SK-N-SH treated with all-trans-retinoic acid at 6 μM for 48 hours (cell line): Measurements from ENCODE around the gene CST7.

ENCODE experiments used
- ATAC-seq: fragments of 200-7000 bp; cut with Tn5 transposase; 3 replicates; pipeline ENCODE4 v1.9.1; 2020; ENCODE audit warnings: mild to moderate bottlenecking, moderate library complexity
- ARNTL ChIP-seq: fragments of 450-650 bp; formaldehyde crosslinking; IDR thresholded peaks from 2 replicates; pipeline ENCODE4 v1.5.0; 2020; ENCODE audit warnings: low read depth, mild to moderate bottlenecking, moderate library complexity, borderline replicate concordance
- BACH2 ChIP-seq: fragments of 250-450 bp; sonication (Bioruptor Pico); IDR thresholded peaks from 2 replicates; pipeline ENCODE4 v1.9.0; 2021; ENCODE audit warnings: mild to moderate bottlenecking, borderline replicate concordance
- CSDC2 ChIP-seq: fragments of 250-450 bp; sonication (Bioruptor Pico); IDR thresholded peaks from 2 replicates; pipeline ENCODE4 v1.5.0; 2020; ENCODE audit warnings: mild to moderate bottlenecking, moderate library complexity
- ESRRG ChIP-seq: fragments of 250-450 bp; sonication (Bioruptor Pico); IDR thresholded peaks from 2 replicates; pipeline ENCODE4 v1.6.1; 2021; ENCODE audit warnings: mild to moderate bottlenecking
- ISL1 ChIP-seq: fragments of 250-450 bp; sonication (Bioruptor Pico); IDR thresholded peaks from 2 replicates; pipeline ENCODE4 v2.1.2; 2022; ENCODE audit warnings: mild to moderate bottlenecking, moderate library complexity
- OSR1 ChIP-seq: fragments of 250-450 bp; sonication (Bioruptor Pico); IDR thresholded peaks from 2 replicates; pipeline ENCODE4 v1.8.0; 2022; ENCODE audit warnings: moderate library complexity, mild to moderate bottlenecking, inconsistent platforms
- PPARA ChIP-seq: fragments of 250-450 bp; sonication (Bioruptor Pico); IDR thresholded peaks from 2 replicates; pipeline ENCODE4 v1.5.0; 2020; ENCODE audit warnings: mild to moderate bottlenecking, borderline replicate concordance
- RARB ChIP-seq: fragments of 250-450 bp; sonication (Bioruptor Pico); IDR thresholded peaks from 2 replicates; pipeline ENCODE4 v1.8.0; 2021; ENCODE audit warnings: mild to moderate bottlenecking, moderate library complexity
- SNAI2 ChIP-seq: fragments of 250-450 bp; sonication (Bioruptor Pico); IDR thresholded peaks from 2 replicates; pipeline ENCODE4 v1.5.0; 2020; ENCODE audit warnings: mild to moderate bottlenecking, moderate library complexity
- TCF4 ChIP-seq: fragments of 250-450 bp; sonication (Bioruptor Pico); IDR thresholded peaks from 2 replicates; pipeline ENCODE4 v1.8.0; 2021; ENCODE audit warnings: mild to moderate bottlenecking, moderate library complexity, borderline replicate concordance
- ZC3H10 ChIP-seq: fragments of 250-450 bp; sonication (Bioruptor Pico); IDR thresholded peaks from 2 replicates; pipeline ENCODE4 v1.5.1; 2021; ENCODE audit warnings: mild to moderate bottlenecking, moderate library complexity
- ZFP3 ChIP-seq: fragments of 250-450 bp; sonication (Bioruptor Pico); IDR thresholded peaks from 2 replicates; pipeline ENCODE4 v1.5.0; 2020; ENCODE audit warnings: mild to moderate bottlenecking, moderate library complexity
- ZFP30 ChIP-seq: fragments of 450-650 bp; formaldehyde crosslinking; IDR thresholded peaks from 2 replicates; pipeline ENCODE4 v1.5.0; 2022; ENCODE audit warnings: mild to moderate bottlenecking, moderate library complexity
- ZNF70 ChIP-seq: fragments of 450-650 bp; formaldehyde crosslinking; IDR thresholded peaks from 2 replicates; pipeline ENCODE4 v1.5.0; 2020; ENCODE audit warnings: mild to moderate bottlenecking, moderate library complexity
- ZNF8 ChIP-seq: fragments of 450-650 bp; formaldehyde crosslinking; IDR thresholded peaks from 2 replicates; pipeline ENCODE4 v1.5.0; 2020; ENCODE audit warnings: mild to moderate bottlenecking, moderate library complexity
- TF ChIP-seq, protein P1 (sequence below): fragments of 250-450 bp; sonication (Bioruptor Pico); IDR thresholded peaks from 2 replicates; pipeline ENCODE4 v1.8.0; 2020; ENCODE audit warnings: mild to moderate bottlenecking, moderate library complexity, borderline replicate concordance
- TF ChIP-seq, protein P2 (sequence below): fragments of 250-450 bp; sonication (Bioruptor Pico); IDR thresholded peaks from 2 replicates; pipeline ENCODE4 v1.5.1; 2021; ENCODE audit warnings: mild to moderate bottlenecking, moderate library complexity
- TF ChIP-seq, protein P3 (sequence below): fragments of 250-450 bp; sonication (Bioruptor Pico); IDR thresholded peaks from 2 replicates; pipeline ENCODE4 v1.5.1; 2020; ENCODE audit warnings: low read depth, mild to moderate bottlenecking, moderate library complexity
- TF ChIP-seq, protein P4 (sequence below): fragments of 250-450 bp; sonication (Bioruptor Pico); IDR thresholded peaks from 2 replicates; pipeline ENCODE4 v1.8.0; 2021; ENCODE audit warnings: low read depth, mild to moderate bottlenecking, moderate library complexity, borderline replicate concordance

The CST7 gene

DNA sequence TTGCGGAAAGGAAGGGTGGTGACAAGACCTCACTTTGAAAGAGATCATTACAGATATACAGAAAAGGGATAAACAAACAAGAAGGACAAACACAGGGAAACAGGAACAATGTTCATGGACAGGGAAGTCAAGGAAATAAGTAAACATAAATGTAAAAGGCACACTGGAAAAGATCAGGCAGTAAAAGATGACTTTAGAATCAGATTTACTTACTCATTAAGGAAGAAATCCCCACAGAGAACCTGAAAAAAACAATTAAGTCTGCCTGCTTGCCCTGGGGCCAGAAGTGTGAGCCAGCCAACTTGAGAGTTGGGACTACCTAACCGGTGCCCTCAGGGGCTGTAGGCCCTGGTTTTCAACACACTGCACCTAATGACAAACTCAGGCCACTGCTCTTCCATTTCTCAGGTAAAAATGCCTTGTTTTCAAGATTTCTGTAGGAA is 41.8 kb downstream of the CST7 start:
- TF ChIP-seq, protein P1, sequence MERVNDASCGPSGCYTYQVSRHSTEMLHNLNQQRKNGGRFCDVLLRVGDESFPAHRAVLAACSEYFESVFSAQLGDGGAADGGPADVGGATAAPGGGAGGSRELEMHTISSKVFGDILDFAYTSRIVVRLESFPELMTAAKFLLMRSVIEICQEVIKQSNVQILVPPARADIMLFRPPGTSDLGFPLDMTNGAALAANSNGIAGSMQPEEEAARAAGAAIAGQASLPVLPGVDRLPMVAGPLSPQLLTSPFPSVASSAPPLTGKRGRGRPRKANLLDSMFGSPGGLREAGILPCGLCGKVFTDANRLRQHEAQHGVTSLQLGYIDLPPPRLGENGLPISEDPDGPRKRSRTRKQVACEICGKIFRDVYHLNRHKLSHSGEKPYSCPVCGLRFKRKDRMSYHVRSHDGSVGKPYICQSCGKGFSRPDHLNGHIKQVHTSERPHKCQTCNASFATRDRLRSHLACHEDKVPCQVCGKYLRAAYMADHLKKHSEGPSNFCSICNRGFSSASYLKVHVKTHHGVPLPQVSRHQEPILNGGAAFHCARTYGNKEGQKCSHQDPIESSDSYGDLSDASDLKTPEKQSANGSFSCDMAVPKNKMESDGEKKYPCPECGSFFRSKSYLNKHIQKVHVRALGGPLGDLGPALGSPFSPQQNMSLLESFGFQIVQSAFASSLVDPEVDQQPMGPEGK (CRISPR knock-in tag), result no peak
- no peak for TF ChIP-seq OSR1 (CRISPR knock-in tag)
- no peak for ATAC-seq

DNA sequence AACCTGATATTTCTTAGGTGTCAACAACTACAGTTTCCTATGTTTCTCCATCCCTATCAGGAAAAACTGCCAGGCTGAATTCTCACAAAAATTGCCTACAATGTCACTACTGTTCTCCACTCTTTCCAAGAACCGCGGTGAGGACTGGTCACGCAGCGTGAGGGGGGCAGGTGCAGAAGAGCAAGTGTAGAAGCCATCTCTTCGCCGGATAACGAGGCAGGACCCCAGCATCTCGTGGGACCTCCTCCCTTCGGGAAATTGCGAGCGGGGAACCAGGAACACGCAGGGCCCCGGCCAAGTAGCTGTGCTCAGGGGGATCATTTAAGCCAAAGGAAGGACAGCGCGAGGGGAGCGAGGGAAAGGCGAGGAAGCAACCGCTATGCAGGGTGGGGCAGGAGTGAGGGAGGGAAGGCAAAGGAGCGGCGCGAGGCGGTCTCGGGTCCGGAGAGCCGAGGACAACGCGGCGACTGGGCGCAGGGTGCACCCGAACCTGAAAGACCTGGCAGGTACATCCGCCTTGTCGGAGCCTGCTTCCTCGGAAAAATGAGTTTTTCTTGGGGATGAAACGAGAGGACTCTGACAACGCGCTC is 42.9 kb downstream of the CST7 start:
- ATAC-seq, result peak; percentile 53

DNA sequence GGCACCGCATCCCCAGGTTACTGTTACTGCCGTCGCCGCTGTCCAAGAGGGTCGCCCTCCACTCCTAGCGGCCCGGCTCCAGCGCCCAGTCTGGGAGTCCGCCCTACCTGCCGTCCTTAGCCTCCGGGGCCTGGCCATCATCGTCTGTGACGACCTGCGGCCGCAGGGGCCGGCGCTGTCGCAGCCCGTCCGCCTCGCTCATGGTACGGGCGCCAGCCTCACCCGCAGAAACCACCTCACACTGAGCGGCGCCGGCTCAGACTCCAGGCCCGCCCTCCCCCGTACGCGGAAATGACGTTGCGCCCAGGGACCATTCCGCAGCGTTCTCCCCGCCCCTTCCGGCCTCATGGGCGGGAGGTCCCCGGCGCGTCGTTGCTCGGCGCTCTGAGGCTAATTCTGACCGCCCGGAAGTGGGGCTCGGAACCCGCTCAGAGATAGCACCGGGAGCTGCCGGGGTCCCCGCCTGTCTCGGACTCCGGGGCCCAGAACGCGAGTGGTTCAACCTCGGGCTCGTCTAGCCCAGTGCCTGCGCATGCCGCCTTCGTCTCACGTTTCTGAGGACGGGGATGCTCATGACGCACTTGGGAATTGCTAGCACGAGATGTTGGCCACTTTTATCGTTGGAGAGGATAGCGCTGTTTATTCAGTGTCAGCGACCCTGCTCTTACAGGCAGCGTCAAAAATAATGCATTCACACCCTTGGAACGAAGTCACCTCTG is 43.6 kb downstream of the CST7 start, which contains the start of gene APMAP:
Gene APMAP, minus strand, starts transcription at position 265 of the 719 bp plus-strand sequence. Its CDS starts 63 bp downstream, at position 202.
- peak; percentile 93 for ATAC-seq
- TF ChIP-seq ZNF8 (CRISPR knock-in tag), result no peak
- no peak for TF ChIP-seq CSDC2 (CRISPR knock-in tag)
- TF ChIP-seq ESRRG, result no peak
- no peak for TF ChIP-seq TCF4 (CRISPR knock-in tag)
- no peak for TF ChIP-seq RARB (CRISPR knock-in tag)
- no peak for TF ChIP-seq ZC3H10 (CRISPR knock-in tag)
- TF ChIP-seq BACH2 (CRISPR knock-in tag), result no peak
- no peak for TF ChIP-seq ZFP30
- no peak for TF ChIP-seq ARNTL

More for the DNA sequence above, 42.9 kb downstream of the CST7 start:
- no peak for TF ChIP-seq ZFP30
- TF ChIP-seq SNAI2 (CRISPR knock-in tag), result no peak
- TF ChIP-seq ZC3H10 (CRISPR knock-in tag), result no peak
- no peak for TF ChIP-seq OSR1 (CRISPR knock-in tag)
- TF ChIP-seq, protein P2, sequence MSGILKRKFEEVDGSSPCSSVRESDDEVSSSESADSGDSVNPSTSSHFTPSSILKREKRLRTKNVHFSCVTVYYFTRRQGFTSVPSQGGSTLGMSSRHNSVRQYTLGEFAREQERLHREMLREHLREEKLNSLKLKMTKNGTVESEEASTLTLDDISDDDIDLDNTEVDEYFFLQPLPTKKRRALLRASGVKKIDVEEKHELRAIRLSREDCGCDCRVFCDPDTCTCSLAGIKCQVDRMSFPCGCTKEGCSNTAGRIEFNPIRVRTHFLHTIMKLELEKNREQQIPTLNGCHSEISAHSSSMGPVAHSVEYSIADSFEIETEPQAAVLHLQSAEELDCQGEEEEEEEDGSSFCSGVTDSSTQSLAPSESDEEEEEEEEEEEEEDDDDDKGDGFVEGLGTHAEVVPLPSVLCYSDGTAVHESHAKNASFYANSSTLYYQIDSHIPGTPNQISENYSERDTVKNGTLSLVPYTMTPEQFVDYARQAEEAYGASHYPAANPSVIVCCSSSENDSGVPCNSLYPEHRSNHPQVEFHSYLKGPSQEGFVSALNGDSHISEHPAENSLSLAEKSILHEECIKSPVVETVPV (CRISPR knock-in tag), result no peak
- TF ChIP-seq, protein P3, sequence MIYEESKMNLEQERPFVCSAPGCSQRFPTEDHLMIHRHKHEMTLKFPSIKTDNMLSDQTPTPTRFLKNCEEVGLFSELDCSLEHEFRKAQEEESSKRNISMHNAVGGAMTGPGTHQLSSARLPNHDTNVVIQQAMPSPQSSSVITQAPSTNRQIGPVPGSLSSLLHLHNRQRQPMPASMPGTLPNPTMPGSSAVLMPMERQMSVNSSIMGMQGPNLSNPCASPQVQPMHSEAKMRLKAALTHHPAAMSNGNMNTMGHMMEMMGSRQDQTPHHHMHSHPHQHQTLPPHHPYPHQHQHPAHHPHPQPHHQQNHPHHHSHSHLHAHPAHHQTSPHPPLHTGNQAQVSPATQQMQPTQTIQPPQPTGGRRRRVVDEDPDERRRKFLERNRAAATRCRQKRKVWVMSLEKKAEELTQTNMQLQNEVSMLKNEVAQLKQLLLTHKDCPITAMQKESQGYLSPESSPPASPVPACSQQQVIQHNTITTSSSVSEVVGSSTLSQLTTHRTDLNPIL (CRISPR knock-in tag), result no peak
- TF ChIP-seq RARB (CRISPR knock-in tag), result no peak
- TF ChIP-seq, protein P4, sequence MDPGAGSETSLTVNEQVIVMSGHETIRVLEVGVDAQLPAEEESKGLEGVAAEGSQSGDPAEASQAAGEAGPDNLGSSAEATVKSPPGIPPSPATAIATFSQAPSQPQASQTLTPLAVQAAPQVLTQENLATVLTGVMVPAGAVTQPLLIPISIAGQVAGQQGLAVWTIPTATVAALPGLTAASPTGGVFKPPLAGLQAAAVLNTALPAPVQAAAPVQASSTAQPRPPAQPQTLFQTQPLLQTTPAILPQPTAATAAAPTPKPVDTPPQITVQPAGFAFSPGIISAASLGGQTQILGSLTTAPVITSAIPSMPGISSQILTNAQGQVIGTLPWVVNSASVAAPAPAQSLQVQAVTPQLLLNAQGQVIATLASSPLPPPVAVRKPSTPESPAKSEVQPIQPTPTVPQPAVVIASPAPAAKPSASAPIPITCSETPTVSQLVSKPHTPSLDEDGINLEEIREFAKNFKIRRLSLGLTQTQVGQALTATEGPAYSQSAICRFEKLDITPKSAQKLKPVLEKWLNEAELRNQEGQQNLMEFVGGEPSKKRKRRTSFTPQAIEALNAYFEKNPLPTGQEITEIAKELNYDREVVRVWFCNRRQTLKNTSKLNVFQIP, result no peak
- TF ChIP-seq ZNF70 (CRISPR knock-in tag), result no peak
- TF ChIP-seq PPARA, result no peak
- TF ChIP-seq ISL1 (CRISPR knock-in tag), result no peak
- no peak for TF ChIP-seq ZFP3 (CRISPR knock-in tag)

DNA sequence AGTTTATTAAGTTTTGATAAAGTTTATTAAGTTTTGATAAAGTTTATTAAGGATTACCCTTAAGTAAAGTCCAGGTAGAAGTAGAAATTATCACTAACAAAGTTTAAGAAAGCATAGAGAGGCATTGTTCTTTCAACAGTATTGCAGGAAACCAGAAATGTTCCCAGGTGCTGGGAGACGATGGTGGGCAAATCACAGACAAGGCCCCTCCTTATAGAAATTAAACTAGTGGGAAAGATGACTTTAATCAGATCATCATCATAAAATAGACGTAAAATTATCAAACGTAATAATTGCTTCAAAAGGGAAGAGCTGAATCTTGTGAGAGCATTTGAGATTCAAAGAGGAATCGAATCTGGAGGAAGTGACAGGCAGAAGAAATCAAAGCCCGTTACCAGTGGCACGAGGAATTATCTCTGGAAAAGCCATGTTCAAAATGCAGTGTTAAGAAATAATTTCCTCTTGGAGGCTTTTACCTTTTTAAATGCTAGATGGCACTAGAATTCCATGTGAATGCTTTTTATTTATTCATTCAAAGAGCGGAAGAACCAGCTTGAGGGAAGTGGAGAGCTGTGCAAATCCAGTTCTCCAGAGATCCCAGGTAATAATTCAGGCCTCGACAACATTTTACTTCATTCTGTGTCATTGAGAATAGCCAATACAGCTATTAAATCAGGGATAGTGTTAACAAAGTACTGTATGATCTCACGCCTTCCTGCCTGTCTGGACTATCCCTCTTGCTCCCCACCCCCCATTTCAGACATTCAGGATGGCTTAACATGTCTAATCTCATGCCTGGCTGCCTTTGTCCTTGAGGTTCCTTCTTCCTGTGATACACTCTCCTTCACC is 44.5 kb downstream of the CST7 start:
- ATAC-seq, result no peak
- TF ChIP-seq ZFP3 (CRISPR knock-in tag) (no peak), ZNF8 (CRISPR knock-in tag) (no peak), ZNF70 (CRISPR knock-in tag) (no peak), CSDC2 (CRISPR knock-in tag) (no peak), BACH2 (CRISPR knock-in tag) (no peak), ARNTL (no peak), ZFP30 (no peak), ISL1 (CRISPR knock-in tag) (no peak), ESRRG (no peak), PPARA (no peak)
- TF ChIP-seq, protein P1 (CRISPR knock-in tag), result no peak
- TF ChIP-seq, protein P3 (CRISPR knock-in tag), result no peak
